Heart left ventricle (tissue), 13 donors: ENCODE measurements around the gene ADAM22.
"Not testable (repeated sequence)": the region's sequence is repeated elsewhere in the genome, so short reads cannot be mapped to it uniquely, and the experiment has no call there.

Experiments
- CTCF ChIP-seq, 12 donors: fragments of 200-600 bp; sonication (generic) in 4 of 12; IDR thresholded peaks; one replicate each; pipeline versions ENCODE4 v1.5.0 to v1.8.0; 2018 to 2022; ENCODE audit warnings: antibody characterized with exemption in 12 of 12, mild to moderate bottlenecking in 5 of 12
- POLR2A ChIP-seq, 2 donors: fragments of 450-650 bp; IDR thresholded peaks; one replicate each; pipeline ENCODE4 v1.6.1; 2017; ENCODE audit warnings: antibody characterized with exemption in 2 of 2, mild to moderate bottlenecking in 2 of 2, moderate library complexity in 2 of 2
- donor health status: ischemic (EF 13 %, LVEDD 7.1; RV severe dilation, severe dysfunction).
- donor health status: DM: no; HTN: yes; CAD: no.
- donor health status: DM: no; HTN: no; CAD: no.
- donor health status: ischemic (EF 25% LVEDD 6.9; RV normal size, moderate dysfunction).
- donor health status: ischemic (EF 25% LVEDD 5.7; RV mildly dilated, moderate dysfunction).
- donor health status: ischemic (EF 35%, LVEDD 5.7; RV mildly dilated, moderate dysfunction).
- donor health status: nonischemic (EF 11% LVEDD 7.7; RV severe dilation, severe dysfunction).
- donor health status: DM: yes; HTN: yes; CAD: no.
- donor health status: PGD.
- donor health status: ischemic (EF 29% LVEDD 5.4; RV normal size, mild dysfunction).
- donor health status: nonischemic (EF 23%, LVEDD 6.1; RV moderate dilation, normal function).

GRCh38 chr7:88159741-88160140 lies 225.7 kb downstream of the ADAM22 start:
- TF ChIP-seq CTCF, POLR2A (IDR thresholded peaks at IDR 0.05): not testable (repeated sequence)
